Left ventricle myocardium superior (tissue), 1 donor: ENCODE results near the gene PYCARD. TPM values are rescaled to one million over a fixed set of nuclear protein-coding genes. Genes with fewer than 3 reads are reported as not detected.
A peak's percentile ranks its signal among the peaks of the same experiment; 100 is the strongest.
"Not testable (repeated sequence)": the region's sequence is repeated elsewhere in the genome, so short reads cannot be mapped to it uniquely, and the experiment has no call there.

Source experiments
- ATAC-seq: fragments of 200-7000 bp; cut with Tn5 transposase; one replicate; pipeline ENCODE4 v1.9.1; 2020; ENCODE audit warnings: mild to moderate bottlenecking, moderate library complexity
- DNase-seq: peaks from one replicate; pipeline ENCODE4 v3.0.0-alpha.2; 2020
- intact Hi-C: fragments of 100-400 bp; cut with micrococcal nuclease; formaldehyde crosslinking; loops from one replicate; pipeline ENCODE4 v1.11.0; 2022
- long read RNA-seq: library from polyadenylated mRNA; unstranded; transcript quantifications from one replicate; pipeline ENCODE4 v2.0.0, GENCODE V29; 2021
- total RNA-seq: library from RNA; stranded (reverse); fragmentation: NEBNext Ultra II Directional; extraction: Animal tissue kit (Norgen Biotek cat#: 25700); gene quantifications from one replicate; pipeline ENCODE4 v1.2.1, GENCODE V29; 2021
- donor health status: DM: no; HTN: yes; CAD: no; lungs with severe emphysema.

Gene PYCARD
- 7.4 TPM for total RNA-seq
- long read RNA-seq, transcript PYCARD-201 (3 exons, 990 nt) = major isoform, 10 of 11 reads
- long read RNA-seq, partial matches to known transcripts = 0 of 11 reads
- long read RNA-seq, other reads (novel, unspliced or antisense) = 1 of 11 reads

- intact Hi-C loops = no loop called here
- peak; percentile 82 for DNase-seq
- peak; percentile 82 for ATAC-seq
Observed at GRCh38 chr16:31202414-31203375, at the start of gene PYCARD. Gene PYCARD (minus strand): TSS chr16:31202760. CDS start chr16:31202690, 70 bp downstream.

- ATAC-seq (no peak), DNase-seq (no peak)
- intact Hi-C loops = no loop called here
Observed at GRCh38 chr16:31251435-31251834, 48.9 kb upstream of the PYCARD start.

- ATAC-seq (no peak), DNase-seq (no peak)
- intact Hi-C loops = no loop called here
Observed at GRCh38 chr16:31250782-31251384, 48.3 kb upstream of the PYCARD start.

- DNase-seq (no peak), ATAC-seq (no peak)
- intact Hi-C loops = no loop called here
Observed at GRCh38 chr16:31248344-31248743, 45.8 kb upstream of the PYCARD start.

GRCh38 chr16:31246296-31246695 is 43.7 kb upstream of the PYCARD start:
- no peak for ATAC-seq
- intact Hi-C loops = no loop called here

GRCh38 chr16:31245598-31245997 is 43.0 kb upstream of the PYCARD start:
- intact Hi-C loops, ATAC-seq: not testable (repeated sequence)

More at GRCh38 chr16:31246296-31246695, 43.7 kb upstream of the PYCARD start:
- no peak for DNase-seq

GRCh38 chr16:31243734-31244670 is 41.4 kb upstream of the PYCARD start:
- ATAC-seq (peak; percentile 23), DNase-seq (no peak)
- intact Hi-C loops = no loop called here

More at GRCh38 chr16:31245598-31245997, 43.0 kb upstream of the PYCARD start:
- not testable (repeated sequence) for DNase-seq

GRCh38 chr16:31242206-31242605 is 39.6 kb upstream of the PYCARD start:
- no peak for ATAC-seq
- intact Hi-C loops = no loop called here
- no peak for DNase-seq

GRCh38 chr16:31238041-31238440 is 35.5 kb upstream of the PYCARD start:
- DNase-seq = no peak
- intact Hi-C loops = no loop called here
- ATAC-seq = no peak

GRCh38 chr16:31229501-31229900 is 26.9 kb upstream of the PYCARD start:
- no peak for ATAC-seq
- intact Hi-C loops = no loop called here
- DNase-seq = no peak

- intact Hi-C loops = no loop called here
- DNase-seq (no peak), ATAC-seq (no peak)
Observed at GRCh38 chr16:31228206-31228605, 25.6 kb upstream of the PYCARD start.

GRCh38 chr16:31225193-31225592 is 22.6 kb upstream of the PYCARD start:
- DNase-seq = no peak

GRCh38 chr16:31224092-31224955 is 21.8 kb upstream of the PYCARD start:
- ATAC-seq (no peak), DNase-seq (no peak)
- intact Hi-C loops = no loop called here

More at GRCh38 chr16:31225193-31225592, 22.6 kb upstream of the PYCARD start:
- intact Hi-C loops = no loop called here
- no peak for ATAC-seq

- ATAC-seq (no peak), DNase-seq (no peak)
- intact Hi-C loops = no loop called here
Observed at GRCh38 chr16:31223044-31223443, 20.5 kb upstream of the PYCARD start.

GRCh38 chr16:31221357-31222160 is 19.0 kb upstream of the PYCARD start:
- intact Hi-C loops = no loop called here

GRCh38 chr16:31219154-31219741 is 16.7 kb upstream of the PYCARD start:
- ATAC-seq = no peak
- intact Hi-C loops = no loop called here
- no peak for DNase-seq

More at GRCh38 chr16:31221357-31222160, 19.0 kb upstream of the PYCARD start:
- DNase-seq = no peak
- no peak for ATAC-seq

GRCh38 chr16:31217136-31217530 is 14.6 kb upstream of the PYCARD start:
- no peak for ATAC-seq
- DNase-seq = no peak
- intact Hi-C loops = no loop called here
